Glomerular visceral epithelial cell (primary cell): ENCODE measurements around the gene RAB40C.
"Not testable (repeated sequence)": the region's sequence is repeated elsewhere in the genome, so short reads cannot be mapped to it uniquely, and the experiment has no call there.

Source experiments
- DNase-seq: peaks from one replicate; pipeline ENCODE4 v3.0.0-alpha.2; 2016; ENCODE audit errors: extremely low spot score

RAB40C gene

DNA sequence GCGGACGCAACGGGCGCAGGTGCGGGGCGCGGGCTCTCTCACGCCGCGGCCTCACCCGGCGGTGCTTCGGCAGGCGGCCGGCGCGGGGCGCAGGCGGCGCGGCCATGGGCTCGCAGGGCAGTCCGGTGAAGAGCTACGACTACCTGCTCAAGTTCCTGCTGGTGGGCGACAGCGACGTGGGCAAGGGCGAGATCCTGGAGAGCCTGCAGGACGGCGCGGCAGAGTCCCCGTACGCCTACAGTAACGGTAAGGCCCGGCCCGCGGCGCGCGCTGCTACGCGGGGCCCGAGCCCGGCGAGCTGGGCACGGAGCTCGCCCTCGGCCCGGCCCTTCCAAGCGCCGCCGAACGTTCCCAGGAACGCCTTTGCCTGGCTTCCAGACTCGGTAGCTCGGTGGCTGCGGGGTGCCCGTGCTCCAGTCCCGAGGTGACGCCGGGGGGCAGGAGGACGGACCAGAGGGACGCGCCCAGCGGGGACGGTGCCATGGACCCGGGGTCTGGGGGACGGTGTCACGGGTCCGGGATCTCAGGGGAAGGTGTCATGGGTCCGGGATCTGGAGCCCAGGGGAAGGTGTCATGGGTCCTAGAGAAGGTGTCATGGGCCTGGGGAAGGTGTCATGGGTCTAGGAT lies 435 bp downstream of the RAB40C start:
- DNase-seq = no peak

DNA sequence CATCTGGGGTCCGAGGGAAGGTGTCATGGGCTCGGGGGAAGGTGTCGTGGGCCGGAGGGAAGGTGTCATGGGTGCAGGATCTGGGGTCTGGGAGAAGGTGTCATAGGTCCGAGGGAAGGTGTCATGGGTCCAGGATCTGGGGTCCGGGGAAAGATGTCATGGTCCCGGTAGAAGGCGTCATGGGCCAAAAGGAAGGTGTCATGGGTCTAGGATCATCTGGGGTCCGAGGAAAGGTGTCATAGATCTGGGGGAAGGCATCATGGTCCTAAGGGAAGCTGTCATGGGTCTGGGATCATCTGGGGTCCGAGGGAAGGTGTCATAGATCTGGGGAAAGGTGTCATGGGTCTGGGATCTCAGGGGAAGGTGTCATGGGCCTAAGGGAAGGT lies 942 bp downstream of the RAB40C start:
- no peak for DNase-seq

DNA sequence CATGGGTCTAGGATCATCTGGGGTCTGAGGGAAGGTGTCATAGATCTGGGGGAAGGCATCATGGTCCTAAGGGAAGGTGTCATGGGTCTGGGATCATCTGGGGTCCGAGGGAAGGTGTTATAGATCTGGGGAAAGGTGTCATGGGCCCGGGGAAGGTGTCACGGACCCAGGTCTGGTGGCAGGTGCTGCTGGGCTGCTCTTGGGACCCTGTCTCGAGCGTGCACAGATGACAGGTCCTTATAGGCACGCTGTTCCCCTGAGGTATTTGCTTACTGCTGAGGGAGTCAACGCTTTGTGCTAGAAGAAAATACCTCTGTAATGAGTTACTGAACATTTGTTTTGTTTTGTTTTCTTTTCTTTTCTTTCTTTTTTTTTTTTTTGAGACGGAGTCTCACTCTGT lies 1.4 kb downstream of the RAB40C start:
- no peak for DNase-seq

DNA sequence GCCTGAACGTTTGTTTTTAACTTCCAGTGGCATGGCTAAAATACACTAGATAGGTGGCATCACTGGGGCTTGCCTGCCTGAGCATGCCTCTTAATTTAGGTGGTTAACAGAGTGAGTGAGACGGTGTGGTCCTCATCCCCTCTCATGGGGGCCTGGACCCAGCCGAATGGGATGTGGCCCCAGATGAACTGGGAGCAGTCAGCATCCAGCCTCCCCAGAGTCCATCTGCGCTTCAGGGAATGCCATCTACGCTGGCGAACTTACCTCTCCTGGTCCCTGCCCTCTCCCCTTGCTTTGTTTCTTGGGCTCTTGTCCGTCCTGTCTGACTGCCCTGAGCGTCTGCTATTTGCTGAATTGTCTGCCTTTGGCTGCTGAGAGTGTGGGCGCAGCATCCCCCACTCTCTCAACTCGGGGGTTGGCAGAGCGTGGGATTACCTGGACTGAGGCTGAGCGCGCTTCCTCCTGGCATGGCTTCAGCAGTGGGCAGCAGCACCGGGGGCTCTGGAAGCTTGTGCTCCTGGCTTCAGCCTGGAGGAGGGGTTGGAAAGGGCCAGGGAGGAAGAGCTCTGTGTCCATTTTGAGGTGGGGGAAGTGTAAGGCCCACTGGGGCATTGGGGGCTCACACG lies 2.1 kb downstream of the RAB40C start:
- no peak for DNase-seq

DNA sequence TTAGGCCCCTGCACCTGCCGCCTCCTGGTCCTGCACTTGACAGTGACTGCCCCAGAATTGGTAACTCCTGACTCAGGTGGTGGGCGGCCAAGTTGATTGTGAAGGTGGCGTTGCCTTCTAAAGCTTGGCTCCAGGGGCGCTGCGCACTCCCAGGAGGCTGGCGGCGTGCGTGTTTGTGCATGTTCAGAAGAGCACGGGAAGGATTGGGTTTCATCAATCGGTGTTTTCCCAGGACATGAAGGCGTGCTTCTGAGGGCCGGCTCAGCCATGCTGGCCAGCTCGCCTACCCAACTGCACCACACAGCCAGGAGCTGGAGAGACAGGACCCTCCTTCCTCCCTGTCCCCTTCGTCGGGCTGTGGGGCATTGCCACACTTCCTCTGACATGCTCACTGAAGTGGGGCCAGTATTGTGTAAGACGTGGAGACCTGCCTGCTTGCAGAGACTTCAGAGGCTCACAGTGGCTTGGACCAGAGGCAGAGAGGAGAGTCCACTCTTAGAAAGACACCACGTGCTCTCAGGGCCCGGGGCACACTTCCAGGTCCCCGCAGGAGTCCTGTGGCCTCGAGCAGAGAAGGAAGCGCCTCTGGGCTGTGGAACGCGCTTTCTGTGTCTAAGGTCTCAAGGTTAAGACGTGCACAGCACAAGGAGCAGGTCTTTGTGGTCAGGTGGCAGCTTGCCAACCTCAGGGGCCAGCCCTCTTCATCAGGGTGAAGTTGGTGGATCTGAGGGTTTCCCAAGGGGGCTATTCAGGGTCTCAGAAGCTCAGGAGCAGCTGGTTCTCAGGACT lies 2.8 kb downstream of the RAB40C start:
- DNase-seq = no peak

DNA sequence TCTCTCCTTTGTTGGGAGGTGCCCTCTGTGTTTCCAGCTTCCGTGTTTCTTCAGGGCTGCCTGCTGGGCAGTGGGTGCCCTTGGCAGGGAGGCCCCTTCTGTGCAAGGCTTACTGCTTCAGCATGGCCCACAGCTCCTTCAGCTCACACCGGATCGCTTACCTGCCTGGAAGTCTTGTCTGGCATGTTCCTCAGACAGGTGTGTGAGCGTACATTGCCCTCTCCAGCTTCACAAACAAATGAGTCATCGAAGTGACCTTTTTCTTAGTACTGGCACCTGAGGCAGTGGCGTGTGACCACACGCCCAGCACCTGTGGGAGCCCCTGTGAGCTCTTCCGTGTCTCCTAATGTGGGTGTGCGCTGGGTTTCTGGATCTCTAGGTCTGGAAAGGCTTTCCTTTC lies 3.5 kb downstream of the RAB40C start:
- DNase-seq = no peak

DNA sequence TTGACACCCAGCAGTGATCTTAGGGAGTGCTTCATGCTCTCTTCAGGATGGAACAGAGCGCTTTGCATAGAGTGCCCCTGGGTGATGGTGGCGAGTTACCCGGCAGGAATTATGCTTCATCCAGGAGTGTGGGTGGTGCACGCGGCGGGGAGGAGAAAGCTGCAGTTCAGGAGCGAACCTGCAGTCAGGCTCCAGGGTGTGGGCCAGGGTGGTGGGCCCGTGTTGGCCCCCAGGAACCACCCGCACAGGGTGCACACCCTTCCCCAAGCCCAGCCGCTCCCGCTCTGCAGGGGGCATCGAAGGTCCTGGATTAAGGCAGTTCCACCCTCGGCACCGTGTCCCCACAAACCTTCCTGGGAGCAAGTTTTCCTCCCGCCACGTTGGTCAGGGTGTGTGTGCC lies 3.9 kb downstream of the RAB40C start:
- DNase-seq = no peak

DNA sequence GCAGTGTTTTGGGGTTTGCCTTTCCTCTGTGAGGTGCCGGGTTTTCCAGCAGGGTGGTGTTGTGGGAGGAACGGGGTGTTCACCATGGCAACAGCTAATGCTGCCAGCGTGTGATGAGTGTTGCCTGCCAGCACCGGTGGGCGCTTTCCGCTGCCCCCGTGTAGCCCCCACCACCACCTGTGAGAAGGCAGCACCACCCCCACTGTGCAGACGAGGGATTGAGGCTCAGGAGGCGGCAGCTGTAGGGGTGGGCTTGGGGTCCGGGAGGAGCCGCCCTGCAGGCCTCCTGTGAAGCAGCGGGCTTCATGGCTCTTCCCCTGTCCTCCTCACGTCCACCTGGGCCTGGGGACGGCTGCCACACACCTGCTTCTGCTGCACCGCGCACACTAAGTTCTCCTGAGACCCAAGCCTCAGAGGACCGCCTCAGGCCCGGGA lies 5.2 kb downstream of the RAB40C start:
- no peak for DNase-seq

DNA sequence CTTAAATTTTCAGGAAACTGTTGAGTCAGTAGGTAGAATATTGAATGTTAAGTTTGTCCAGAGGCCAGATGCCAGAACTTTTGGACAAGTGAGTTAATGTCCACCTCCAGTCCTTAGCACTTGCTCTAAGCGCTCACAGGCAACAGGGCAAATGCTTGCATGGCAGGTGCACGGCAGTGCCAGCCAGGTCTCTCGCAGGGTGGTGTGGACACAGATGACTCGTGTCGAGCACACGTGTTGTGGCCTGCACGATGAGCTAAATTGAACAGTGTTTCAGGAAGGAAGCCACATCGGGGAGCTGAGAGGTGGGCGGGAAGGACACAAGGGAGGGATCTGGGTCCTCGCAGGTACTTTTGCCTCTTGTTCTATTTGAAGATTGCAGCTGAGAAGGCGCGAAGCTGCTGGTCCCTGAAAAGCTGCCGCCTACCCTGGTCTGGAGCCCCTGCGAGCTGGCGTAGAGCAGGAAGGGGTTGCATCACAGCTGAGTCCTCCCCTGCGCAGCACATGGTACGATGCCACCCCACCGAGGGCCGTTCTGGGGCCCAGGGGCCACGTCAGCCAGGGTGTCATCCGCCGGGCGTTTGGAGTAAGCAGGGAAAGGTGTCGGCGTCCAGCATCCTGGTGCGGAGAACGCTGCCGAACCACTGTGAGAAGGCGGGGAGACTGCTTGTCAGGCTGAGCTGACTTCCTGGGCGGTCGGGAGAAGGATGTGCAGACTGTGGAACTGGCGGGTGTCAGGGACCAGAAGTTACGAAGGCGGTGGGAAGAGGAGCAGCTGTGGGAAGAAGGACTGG lies 6.3 kb downstream of the RAB40C start:
- DNase-seq = no peak

DNA sequence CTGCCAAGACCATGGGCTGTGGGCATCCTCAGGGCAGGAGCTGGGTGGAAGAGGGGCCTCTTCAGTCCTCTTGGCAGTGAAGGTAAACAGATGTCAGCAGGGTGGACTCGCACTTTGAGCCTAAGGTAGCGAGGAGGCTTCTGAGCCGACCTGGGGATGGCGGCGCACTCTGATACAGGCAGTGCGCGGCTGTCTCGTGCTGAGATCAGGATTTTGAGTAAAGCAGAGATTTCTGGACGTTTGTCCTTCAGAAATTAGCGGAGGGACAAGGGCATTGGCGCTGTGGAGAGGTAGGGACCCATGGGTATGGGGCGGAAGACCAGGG lies 6.8 kb downstream of the RAB40C start:
- no peak for DNase-seq

DNA sequence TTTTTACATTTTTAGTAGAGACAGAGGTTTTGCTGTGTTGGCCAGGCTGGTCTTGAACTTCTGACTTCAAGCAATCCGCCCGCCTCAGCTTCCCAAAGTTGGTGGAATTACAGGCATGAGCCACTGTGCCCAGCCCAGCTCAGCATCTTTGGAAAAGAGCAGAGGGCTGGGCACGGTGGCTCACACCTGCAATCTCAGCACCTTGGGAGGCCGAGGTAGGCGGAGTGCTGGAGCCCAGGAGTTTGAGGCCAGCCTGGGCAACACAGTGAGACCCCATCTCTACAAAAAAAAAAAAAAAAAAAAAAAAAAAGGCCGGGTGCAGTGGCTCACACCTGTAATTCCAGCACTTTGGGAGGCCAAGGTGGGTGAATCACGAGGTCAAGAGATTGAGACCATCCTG lies 7.8 kb downstream of the RAB40C start:
- not testable (repeated sequence) for DNase-seq

DNA sequence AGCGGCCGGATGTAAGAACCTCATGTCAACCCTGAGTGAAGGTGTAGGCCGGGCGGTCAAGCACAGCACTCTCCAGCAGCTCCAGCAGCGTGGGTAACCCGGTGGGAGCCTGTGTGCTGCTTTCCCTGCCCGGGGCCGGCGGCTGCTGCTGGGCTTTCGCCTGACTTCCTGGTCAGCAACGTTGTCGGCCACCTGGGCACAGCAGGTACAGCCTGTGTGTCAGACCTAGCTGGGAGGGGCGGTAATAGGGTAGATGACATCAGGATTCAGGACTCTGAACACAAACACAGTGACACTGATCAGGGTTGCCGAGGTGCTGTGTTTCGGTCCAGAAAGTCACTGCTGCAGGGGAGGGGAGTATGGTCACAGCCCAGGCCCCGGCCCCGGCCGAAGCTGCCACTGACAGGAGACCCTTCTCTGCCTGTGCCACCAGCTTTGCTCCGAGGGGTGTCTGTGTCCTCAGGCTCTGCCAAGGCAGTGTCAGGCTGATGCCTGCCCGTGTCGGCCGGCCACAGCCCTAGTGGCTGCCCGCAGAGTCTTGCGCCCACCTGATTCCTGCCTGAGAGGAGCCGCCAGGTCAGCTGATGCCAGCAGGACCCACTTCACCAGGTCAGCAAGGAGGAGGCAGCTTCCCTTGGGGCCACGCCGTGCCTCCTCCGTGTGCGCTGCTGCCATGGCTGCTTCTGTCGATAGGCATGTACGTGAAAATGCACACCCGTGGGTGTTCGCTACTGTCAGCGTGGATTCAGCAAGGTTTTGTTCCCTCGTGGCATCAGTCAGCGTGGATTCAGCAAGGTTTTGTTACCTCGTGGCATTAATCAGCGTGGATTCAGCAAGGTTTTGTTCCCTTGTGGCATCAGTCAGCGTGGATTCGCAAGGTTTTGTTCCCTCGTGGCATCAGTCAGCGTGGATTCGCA lies 9.2 kb downstream of the RAB40C start:
- DNase-seq = no peak

DNA sequence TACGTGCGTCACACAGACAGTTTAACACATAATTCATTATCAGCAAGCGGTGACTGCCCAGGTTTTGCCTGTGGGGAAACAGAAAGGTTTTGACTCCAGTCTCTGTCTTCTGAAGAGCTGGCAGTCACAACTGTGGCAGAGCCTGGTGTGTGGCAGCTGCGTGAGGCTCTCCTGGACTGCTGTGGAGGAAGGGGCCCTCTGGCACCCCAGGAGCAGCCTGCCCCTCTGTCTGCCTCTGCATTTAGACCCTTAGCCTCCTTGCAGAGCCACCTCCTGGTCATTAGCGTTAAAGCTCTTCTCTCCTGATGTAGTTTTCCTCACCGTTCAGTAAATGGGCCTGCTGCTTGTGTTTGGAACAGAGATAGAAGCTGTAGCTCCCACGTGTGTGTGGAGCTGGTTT lies 10.9 kb downstream of the RAB40C start:
- no peak for DNase-seq

DNA sequence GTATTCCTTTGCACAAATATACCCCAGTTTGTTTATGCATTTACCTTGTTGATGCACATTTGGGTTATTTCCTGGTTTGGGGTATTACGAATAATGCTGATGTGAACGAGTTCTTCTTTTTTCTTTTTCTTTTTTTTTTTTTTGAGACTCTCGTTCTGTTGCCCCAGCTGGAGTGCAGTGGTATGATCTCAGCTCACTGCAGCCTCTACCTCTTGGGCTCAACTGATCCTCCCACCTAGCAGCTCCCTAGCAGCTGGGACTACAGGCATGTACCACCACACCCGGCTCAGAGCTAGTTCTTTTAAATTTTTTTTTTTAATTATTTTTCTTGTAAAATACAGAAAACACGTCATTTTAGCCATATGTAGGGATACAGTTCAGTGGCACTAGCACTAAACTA lies 14.1 kb downstream of the RAB40C start:
- no peak for DNase-seq

DNA sequence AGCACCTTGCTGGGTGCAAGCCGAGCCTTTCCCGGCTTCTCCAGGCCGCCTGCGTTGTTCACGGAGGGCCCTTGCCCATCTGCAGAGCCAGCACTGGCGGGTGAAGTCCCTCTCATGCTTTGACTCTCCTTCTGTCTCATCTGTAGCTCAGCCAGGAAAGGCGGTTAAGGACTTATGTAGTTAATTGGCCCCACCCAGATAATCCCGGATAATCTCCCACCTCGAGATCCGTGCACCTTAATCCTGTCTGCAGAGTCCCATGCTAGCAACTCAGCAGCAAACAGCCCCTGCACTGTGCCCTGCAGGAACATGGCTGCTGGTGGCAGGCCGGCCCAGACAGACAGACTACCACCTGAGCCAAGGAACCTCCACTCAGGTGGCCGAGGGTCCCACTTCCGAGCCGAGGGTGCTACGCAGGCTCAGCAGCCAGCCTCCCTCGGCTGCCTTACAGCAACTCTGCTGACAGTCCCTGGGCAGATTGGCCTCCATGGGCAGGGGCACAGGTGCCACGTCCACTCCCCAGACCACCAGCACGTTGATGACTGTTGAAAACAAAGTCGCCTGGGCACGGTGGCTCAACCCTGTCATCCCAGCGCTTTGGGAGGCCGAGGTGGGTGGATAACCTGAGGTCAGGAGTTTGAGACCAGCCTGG lies 16.9 kb downstream of the RAB40C start:
- no peak for DNase-seq

DNA sequence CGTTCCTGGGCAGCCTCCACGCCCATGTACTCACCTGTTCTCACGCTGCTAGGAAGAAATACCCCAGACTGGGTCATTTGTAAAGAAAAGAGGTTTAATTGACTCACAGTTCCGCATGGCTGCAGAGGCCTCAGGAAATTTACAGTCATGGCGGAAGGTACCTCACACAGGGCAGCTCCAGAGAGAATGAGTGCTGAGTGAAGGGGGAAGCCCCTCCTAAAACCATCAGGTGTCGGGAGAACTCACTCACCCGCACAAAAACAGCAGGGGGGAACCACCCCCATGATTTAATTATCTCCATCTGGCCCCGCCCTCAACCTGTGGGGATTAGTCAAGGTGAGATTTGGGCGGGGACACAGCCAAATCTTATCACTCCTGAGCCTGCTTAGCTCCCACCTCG lies 18.2 kb downstream of the RAB40C start:
- DNase-seq = no peak

DNA sequence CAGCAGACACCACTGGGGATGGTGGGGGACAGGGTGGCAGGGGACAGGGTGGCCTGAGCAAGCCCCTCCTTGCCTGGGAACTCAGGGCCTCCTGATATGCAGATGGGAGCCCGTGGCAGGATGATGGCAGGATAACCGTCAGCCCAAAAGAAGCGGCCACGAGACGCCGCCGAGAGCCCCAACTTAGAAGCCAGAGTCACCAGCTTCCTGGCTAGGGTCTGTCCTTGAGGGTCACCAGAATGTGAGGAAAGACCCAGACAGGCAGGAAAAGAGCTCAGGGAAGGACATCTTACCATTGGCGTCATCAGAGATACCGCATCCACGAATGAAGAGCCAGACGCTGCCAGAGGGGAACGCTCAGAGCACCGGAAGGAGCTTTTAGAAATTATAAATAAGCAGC lies 19.4 kb downstream of the RAB40C start:
- DNase-seq = no peak

DNA sequence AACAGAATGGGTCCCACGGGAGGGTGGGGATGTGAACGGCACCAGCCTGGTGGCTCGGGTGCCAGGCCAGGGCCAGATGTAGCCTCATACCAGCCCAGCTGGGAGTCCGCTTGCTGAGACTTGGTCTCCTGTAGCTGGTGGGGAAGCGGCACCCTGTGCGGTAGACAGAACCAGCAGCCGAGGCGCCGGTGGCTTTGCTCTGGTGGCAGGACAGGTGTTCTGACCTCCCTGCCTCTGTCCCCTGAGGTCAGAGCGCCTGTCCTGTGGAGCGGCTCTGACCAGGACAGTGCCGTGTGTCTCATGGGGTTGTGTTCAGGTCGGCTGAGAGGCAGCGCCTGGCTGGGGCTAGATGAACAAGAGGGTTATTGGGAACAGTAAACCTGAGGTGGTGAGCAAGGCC lies 20.1 kb downstream of the RAB40C start:
- no peak for DNase-seq

DNA sequence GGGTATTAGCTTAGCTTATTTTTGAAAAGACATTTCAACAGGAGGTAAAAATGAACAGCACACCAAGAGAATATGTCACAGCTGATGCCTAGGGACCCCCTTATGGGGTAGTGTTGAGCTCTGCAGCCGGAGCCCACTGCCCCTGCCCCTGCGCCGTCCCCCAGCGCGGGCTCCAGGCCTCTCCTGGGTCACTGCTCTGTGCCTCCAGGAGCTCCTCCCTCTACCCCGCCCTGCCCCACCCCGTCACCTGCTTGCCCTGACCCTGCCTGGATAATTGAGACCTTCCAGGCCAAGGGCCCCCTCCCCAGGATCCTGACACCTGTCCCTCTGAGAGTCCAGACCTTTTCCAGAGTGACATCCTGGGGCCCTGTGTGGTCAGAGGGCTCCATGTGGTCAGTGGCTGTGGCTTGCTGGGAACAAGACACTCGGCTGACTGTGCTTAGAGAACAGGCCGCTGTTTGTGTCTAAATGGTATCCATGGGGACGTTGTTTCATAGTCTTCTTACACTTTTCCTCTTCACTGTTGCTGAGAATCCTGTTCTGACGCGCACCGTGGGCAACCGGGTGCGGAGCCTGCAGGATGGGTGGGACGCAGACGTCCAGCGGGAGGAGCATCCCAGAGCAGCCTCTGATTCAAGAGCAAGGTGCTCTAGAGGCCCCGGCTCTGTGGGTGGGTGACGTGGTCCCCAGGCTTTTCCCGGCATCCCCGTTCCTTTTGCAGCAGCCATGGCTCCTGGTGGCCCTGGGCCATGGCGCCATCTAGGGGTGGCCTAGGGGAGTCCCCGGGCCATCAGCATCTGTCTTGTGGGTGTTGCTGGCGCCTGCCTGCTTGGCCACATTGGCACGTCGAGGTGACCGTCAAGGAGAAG lies 20.9 kb downstream of the RAB40C start:
- DNase-seq = no peak

DNA sequence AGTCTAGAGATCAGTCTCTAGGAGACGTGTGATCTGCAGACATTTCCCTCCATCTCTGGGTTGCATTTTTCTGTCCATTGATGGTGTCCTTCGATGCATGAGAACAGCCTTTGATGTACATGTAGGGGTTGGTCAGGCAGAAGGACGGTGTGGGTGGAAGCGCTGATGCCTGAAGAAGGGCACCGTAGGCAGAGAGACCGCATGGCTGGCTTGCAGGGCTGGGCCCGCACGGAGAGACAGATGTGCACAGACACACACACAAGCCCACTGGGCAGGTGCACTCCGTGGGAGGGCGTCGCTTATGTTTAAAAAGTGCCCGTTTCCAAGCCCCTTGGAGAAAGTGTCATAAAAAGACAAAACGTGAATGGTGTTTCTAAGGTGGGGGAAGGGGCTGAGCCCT lies 25.3 kb downstream of the RAB40C start:
- DNase-seq = no peak
